ENCODE data around the gene CD151. TPM values are rescaled to one million over a fixed set of nuclear protein-coding genes. Genes with fewer than 3 reads are reported as not detected.

CD151 gene
- total and polyA plus RNA-seq, 4 experiments from 2014 or later, result 9.7 to 24.8 (median 22.1) TPM

- Mint-ChIP-seq H3K4me3 (peak within 1 kb of the TSS in 1 of 8 donors; percentile 53), H3K27ac (no peak within 1 kb of the TSS), H3K27me3 (no peaks in the 10 kb centered on the region), H3K36me3 (peaks cover 0 to 5% of the 10 kb centered on the region in 2 donors), H3K4me1 (peaks cover under 1 to 6% (median 2%) of the 10 kb centered on the region in 4 donors), H3K9me3 (peaks cover 0 to 1% (median 0%) of the 10 kb centered on the region in 8 donors)
- H3K4me3 ChIP-seq (ENCODE audit: low read length in 2 of 2), result no peak within 1 kb of the TSS
- H3K9me3 ChIP-seq (ENCODE audit: control insufficient read depth in 1 of 2, low read length in 2 of 2), result no peaks in the 10 kb centered on the region
- DNase-seq, result no peak
- peaks cover 10% of the 10 kb centered on the region for H3K4me1 ChIP-seq (ENCODE audit: insufficient read depth, low read length)
- peaks cover 4% of the 10 kb centered on the region for H3K27me3 ChIP-seq (ENCODE audit: insufficient read depth, low read length)
- CTCF ChIA-PET (ENCODE audit: partially characterized antibody), result no interaction called here
- no peak within 1 kb of the TSS for H3K27ac ChIP-seq (ENCODE audit: low read depth, low read length)
- intact Hi-C loops (cut with micrococcal nuclease), result no loop called here
- POLR2A ChIA-PET (ENCODE audit: partially characterized antibody), result interaction anchor here (1.5 kb wide), 1 partner anchor 14 kb away, joined by 4 read pairs; no protein-coding TSS in a partner anchor
- H3K36me3 ChIP-seq (ENCODE audit: insufficient read depth, low read length), result peaks cover 12% of the 10 kb centered on the region
Observed at GRCh38 chr11:789943-790342, 42.8 kb upstream of the CD151 start, which contains the start of gene CEND1. TSS of gene CEND1 (minus strand) at chr11:790090. CDS start at chr11:788576, 1,514 bp downstream.

GRCh38 chr11:790721-791564 lies 41.8 kb upstream of the CD151 start:
- Mint-ChIP-seq H3K27ac (no peak overlapping the region), H3K4me3 (peak overlapping the region in 1 of 8 donors; percentile 25), H3K9me3 (peaks cover 0 to 1% (median 0%) of the 10 kb centered on the region in 8 donors)

GRCh38 chr11:791658-792534 lies 40.9 kb upstream of the CD151 start:
- Histone ChIP-seq H3K4me1 (ENCODE audit: insufficient read depth, low read length) (peaks cover 27% of the 10 kb centered on the region), H3K27me3 (ENCODE audit: insufficient read depth, low read length) (peaks cover 4% of the 10 kb centered on the region), H3K27ac (ENCODE audit: low read depth, low read length) (no peak overlapping the region), H3K36me3 (ENCODE audit: insufficient read depth, low read length) (peaks cover 12% of the 10 kb centered on the region), H3K4me3 (ENCODE audit: low read length in 2 of 2) (no peak overlapping the region), H3K9me3 (ENCODE audit: control insufficient read depth in 1 of 2, low read length in 2 of 2) (no peaks in the 10 kb centered on the region)
- CTCF ChIA-PET (ENCODE audit: partially characterized antibody), result interaction anchor here (1.5 kb wide), 1 partner anchor 9 kb away, joined by 6 read pairs; no protein-coding TSS in a partner anchor
- Mint-ChIP-seq H3K27ac (no peak overlapping the region), H3K4me1 (peaks cover 2 to 12% (median 9%) of the 10 kb centered on the region in 4 donors), H3K4me3 (no peak overlapping the region), H3K27me3 (no peaks in the 10 kb centered on the region), H3K36me3 (peaks cover 0 to 9% of the 10 kb centered on the region in 2 donors), H3K9me3 (peaks cover 0 to 1% (median 0%) of the 10 kb centered on the region in 8 donors)
- no peak for DNase-seq
- intact Hi-C loops (cut with micrococcal nuclease), result no loop called here
- POLR2A ChIA-PET (ENCODE audit: partially characterized antibody), result no interaction called here

More at GRCh38 chr11:790721-791564, 41.8 kb upstream of the CD151 start:
- ChIA-PET CTCF (ENCODE audit: partially characterized antibody) (no interaction called here), POLR2A (ENCODE audit: partially characterized antibody) (interaction anchor here (1.5 kb wide), 1 partner anchor 13 kb away, joined by 4 read pairs; no protein-coding TSS in a partner anchor)
- intact Hi-C loops (cut with micrococcal nuclease), result no loop called here
- Histone ChIP-seq H3K27ac (ENCODE audit: low read depth, low read length) (no peak overlapping the region), H3K27me3 (ENCODE audit: insufficient read depth, low read length) (peaks cover 4% of the 10 kb centered on the region), H3K9me3 (ENCODE audit: control insufficient read depth in 1 of 2, low read length in 2 of 2) (no peaks in the 10 kb centered on the region), H3K4me1 (ENCODE audit: insufficient read depth, low read length) (peaks cover 20% of the 10 kb centered on the region), H3K4me3 (ENCODE audit: low read length in 2 of 2) (no peak overlapping the region), H3K36me3 (ENCODE audit: insufficient read depth, low read length) (peaks cover 12% of the 10 kb centered on the region)
- H3K27me3 Mint-ChIP-seq, result no peaks in the 10 kb centered on the region
- no peak for DNase-seq
- H3K36me3 Mint-ChIP-seq, result peaks cover 0 to 6% of the 10 kb centered on the region in 2 donors
- peaks cover 2 to 5% (median 3%) of the 10 kb centered on the region in 4 donors for H3K4me1 Mint-ChIP-seq

GRCh38 chr11:792535-792821 lies 40.3 kb upstream of the CD151 start:
- ChIA-PET POLR2A (ENCODE audit: partially characterized antibody) (no interaction called here), CTCF (ENCODE audit: partially characterized antibody) (interaction anchor here (1.5 kb wide), 1 partner anchor 9 kb away, joined by 6 read pairs; no protein-coding TSS in a partner anchor)
- Histone ChIP-seq H3K4me3 (ENCODE audit: low read length in 2 of 2) (no peak overlapping the region), H3K27me3 (ENCODE audit: insufficient read depth, low read length) (peaks cover 4% of the 10 kb centered on the region), H3K36me3 (ENCODE audit: insufficient read depth, low read length) (peaks cover 12% of the 10 kb centered on the region), H3K27ac (ENCODE audit: low read depth, low read length) (no peak overlapping the region), H3K4me1 (ENCODE audit: insufficient read depth, low read length) (peaks cover 32% of the 10 kb centered on the region), H3K9me3 (ENCODE audit: control insufficient read depth in 1 of 2, low read length in 2 of 2) (no peaks in the 10 kb centered on the region)
- Mint-ChIP-seq H3K4me1 (peaks cover 5 to 18% (median 10%) of the 10 kb centered on the region in 4 donors), H3K4me3 (no peak overlapping the region), H3K27me3 (no peaks in the 10 kb centered on the region), H3K36me3 (peaks cover 0 to 13% of the 10 kb centered on the region in 2 donors), H3K27ac (no peak overlapping the region), H3K9me3 (peaks cover 0 to 1% (median 0%) of the 10 kb centered on the region in 8 donors)
- intact Hi-C loops (cut with micrococcal nuclease), result no loop called here
- DNase-seq, result no peak

GRCh38 chr11:792873-793272 lies 39.9 kb upstream of the CD151 start:
- POLR2A ChIA-PET (ENCODE audit: partially characterized antibody), result interaction anchor here (1.2 kb wide), 1 partner anchor 15 kb away, joined by 5 read pairs; no protein-coding TSS in a partner anchor
- Histone ChIP-seq H3K4me1 (ENCODE audit: insufficient read depth, low read length) (peaks cover 32% of the 10 kb centered on the region), H3K27me3 (ENCODE audit: insufficient read depth, low read length) (peaks cover 4% of the 10 kb centered on the region), H3K27ac (ENCODE audit: low read depth, low read length) (no peak overlapping the region), H3K4me3 (ENCODE audit: low read length in 2 of 2) (no peak overlapping the region), H3K9me3 (ENCODE audit: control insufficient read depth in 1 of 2, low read length in 2 of 2) (no peaks in the 10 kb centered on the region), H3K36me3 (ENCODE audit: insufficient read depth, low read length) (peaks cover 12% of the 10 kb centered on the region)
- Mint-ChIP-seq H3K4me1 (peaks cover 5 to 19% (median 10%) of the 10 kb centered on the region in 4 donors), H3K27me3 (no peaks in the 10 kb centered on the region), H3K36me3 (peaks cover 0 to 13% of the 10 kb centered on the region in 2 donors), H3K9me3 (peaks cover 0 to 1% (median 0%) of the 10 kb centered on the region in 8 donors), H3K4me3 (no peak overlapping the region), H3K27ac (no peak overlapping the region)
- DNase-seq, result no peak
- CTCF ChIA-PET (ENCODE audit: partially characterized antibody), result interaction anchor here (1.5 kb wide), 1 partner anchor 10 kb away, joined by 6 read pairs; no protein-coding TSS in a partner anchor
- intact Hi-C loops (cut with micrococcal nuclease), result no loop called here

GRCh38 chr11:793556-793955 lies 39.2 kb upstream of the CD151 start:
- Mint-ChIP-seq H3K9me3 (peaks cover 0 to 1% (median 0%) of the 10 kb centered on the region in 8 donors), H3K36me3 (peaks cover 0 to 13% of the 10 kb centered on the region in 2 donors), H3K4me1 (peaks cover 5 to 19% (median 10%) of the 10 kb centered on the region in 4 donors), H3K27ac (no peak overlapping the region), H3K4me3 (peak overlapping the region in 3 of 8 donors; percentile 9 to 50 (median 24)), H3K27me3 (no peaks in the 10 kb centered on the region)
- Histone ChIP-seq H3K36me3 (ENCODE audit: insufficient read depth, low read length) (peaks cover 12% of the 10 kb centered on the region), H3K9me3 (ENCODE audit: control insufficient read depth in 1 of 2, low read length in 2 of 2) (no peaks in the 10 kb centered on the region), H3K27me3 (ENCODE audit: insufficient read depth, low read length) (peaks cover 4% of the 10 kb centered on the region), H3K4me3 (ENCODE audit: low read length in 2 of 2) (no peak overlapping the region), H3K4me1 (ENCODE audit: insufficient read depth, low read length) (peaks cover 34% of the 10 kb centered on the region), H3K27ac (ENCODE audit: low read depth, low read length) (no peak overlapping the region)
- ChIA-PET CTCF (ENCODE audit: partially characterized antibody) (interaction anchor here (1.5 kb wide), 1 partner anchor 10 kb away, joined by 6 read pairs; no protein-coding TSS in a partner anchor), POLR2A (ENCODE audit: partially characterized antibody) (interaction anchor here (1.2 to 1.6 kb wide), 4 partner anchors 10 to 18 kb away, joined by 3 to 5 read pairs (median 4); partner anchors contain the start of gene RPLP2)
- no peak for DNase-seq
- intact Hi-C loops (cut with micrococcal nuclease), result no loop called here
